GM21529 (cell line): ENCODE measurements around the gene ATP13A2.

ENCODE experiments used
- ATAC-seq: cut with Tn5 transposase; IDR thresholded peaks from one replicate; pipeline ENCODE4 v1.9.1; 2021; ENCODE audit not compliant: unreplicated experiment

Gene ATP13A2

DNA sequence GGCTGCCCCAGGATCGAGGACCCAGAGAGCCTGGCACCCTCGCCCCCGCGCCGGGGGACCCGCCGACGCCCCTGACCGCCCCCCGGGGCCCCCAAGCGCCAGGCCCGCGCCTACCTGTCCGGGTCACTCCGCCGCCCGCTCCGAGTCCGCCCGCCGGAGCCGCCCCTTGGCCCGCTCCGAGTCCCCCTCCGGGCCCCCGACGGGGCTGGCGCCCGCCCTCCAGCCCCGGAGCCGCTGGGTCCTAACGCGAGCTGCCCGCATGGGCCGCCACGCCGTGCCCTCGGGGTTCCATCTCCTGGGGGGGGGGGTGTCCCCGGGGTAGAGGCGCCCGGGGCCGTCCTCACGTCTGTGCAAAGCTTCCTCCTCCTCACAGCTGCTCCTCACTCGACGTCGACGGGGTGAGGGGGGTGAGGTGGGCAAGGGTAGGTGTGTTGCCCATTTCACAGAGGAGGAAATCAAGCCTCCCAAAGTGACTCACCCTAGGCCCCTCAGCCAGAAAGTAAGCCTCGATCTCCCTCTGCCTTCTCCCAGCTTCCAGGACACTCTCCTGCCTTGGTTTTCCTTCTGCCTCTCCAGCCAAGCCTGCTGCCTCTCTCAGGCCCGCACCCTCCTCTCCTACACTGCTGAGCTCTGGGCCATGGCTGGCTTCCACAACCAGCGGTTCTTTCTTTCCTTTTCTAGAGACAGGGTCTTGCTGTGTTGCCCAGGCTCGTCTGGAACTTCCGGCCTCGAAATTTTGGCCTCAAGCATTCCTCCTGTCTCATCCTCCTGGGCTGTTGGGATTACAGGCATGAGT is 31.1 kb downstream of the ATP13A2 start, which contains the start of gene MFAP2:
TSS of gene MFAP2 (minus strand) at position 148 of the 796 bp plus-strand sequence. CDS start 2,347 bp downstream, outside the sequence.
- no peak for ATAC-seq

DNA sequence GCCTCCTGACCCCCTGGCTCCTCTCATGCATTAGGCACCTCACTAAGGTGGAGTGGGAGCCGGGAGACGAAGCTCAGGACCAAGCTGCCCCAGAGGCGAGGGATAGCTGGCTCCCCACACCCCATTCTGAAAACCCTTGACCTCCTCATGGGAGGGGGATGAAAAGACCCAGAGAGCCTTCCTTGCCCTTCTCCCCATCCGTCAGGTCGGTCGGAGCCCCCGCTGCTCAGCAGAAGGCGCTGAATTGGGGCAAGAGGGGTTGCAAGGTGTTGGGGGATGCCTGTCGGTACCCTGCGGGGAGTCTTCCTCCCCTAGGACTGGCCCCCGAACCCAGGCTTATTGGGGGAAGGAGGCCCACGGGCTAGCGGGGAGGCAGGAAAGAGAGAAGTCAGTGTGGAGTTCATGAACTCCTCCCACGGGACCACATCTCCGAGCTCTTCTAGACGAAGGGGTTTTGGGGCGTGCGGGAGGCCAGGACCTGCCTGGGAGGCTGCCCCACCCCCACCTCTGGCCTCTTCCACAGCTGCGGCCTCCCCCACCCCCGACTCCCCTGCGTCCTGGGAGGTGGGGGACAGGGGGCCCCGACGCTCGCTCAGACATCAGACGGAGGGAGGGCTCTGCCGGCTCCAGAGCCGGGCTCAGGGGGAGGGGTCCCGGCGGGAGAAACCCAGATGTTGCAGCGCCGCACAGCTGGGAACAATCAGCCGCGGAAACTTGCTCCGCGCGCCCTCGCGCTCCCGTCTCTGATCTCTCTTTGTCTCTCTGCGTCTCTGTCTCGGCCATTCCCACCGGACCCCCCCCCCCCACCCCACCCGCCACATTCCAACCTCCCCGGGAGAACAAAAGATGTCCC is 32.0 kb downstream of the ATP13A2 start:
- no peak for ATAC-seq

DNA sequence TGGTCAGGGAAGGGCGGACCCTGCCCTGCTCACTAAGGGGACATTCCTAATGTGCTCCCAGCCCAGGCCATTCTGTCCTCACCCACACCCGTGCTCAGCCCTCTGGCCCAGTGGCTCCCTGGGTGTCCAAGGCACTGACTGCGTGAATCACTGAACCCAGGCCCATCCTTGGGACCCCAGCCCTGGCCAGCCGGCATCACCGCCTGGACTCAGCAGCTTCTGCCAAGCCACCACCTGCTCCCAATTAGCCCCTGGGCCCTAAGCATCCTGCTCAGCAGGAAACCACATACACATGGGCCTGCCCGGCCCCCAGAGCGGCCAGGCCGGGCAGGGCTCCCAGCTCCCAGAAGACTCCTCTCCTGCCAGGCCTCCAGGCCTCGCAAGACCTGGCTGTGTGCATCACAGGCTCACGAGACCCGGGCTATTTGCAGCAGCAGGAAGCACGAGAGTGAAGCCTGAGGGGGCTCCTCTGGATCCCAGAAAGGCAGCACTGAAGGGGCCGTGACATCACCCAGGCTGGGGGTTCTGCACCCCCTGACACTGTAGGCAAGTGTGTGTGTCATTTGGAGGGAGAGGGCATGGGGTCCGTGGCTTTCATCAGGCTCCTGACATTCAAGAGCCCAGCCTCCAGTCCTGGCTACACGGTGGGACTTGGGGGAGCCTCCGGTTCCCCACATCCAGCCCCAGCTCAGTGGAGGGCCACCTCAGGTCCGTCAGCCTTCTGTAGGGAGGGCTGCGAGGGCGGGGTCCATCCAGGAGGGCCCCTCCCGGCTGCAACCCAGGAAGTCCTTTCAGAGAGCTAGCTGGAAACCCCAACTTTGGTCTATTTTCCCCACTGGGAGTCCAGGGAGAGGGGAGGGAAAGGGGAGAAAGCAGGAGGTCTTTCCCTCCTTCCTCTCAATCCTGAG is 32.9 kb downstream of the ATP13A2 start:
- ATAC-seq: no peak

DNA sequence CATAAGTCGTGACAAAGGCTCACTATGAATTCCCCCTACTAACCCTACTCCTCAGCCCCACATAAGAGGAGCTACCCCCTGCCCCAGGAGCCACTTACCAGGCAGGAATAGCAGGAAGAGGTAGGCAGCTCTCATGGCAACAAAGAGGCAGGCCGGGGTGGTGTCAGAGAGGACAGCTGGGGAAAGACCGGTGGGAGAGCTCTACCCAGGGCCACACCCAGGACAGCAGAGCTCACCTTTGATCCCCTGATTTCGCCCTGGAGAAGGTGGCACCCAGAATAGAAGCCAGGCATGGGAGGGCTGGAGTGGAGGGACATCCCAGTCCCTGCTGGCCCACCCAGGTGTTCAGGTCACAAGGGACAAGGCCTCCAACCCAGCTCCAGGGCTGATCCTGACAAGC is 33.6 kb downstream of the ATP13A2 start:
- ATAC-seq: no peak

DNA sequence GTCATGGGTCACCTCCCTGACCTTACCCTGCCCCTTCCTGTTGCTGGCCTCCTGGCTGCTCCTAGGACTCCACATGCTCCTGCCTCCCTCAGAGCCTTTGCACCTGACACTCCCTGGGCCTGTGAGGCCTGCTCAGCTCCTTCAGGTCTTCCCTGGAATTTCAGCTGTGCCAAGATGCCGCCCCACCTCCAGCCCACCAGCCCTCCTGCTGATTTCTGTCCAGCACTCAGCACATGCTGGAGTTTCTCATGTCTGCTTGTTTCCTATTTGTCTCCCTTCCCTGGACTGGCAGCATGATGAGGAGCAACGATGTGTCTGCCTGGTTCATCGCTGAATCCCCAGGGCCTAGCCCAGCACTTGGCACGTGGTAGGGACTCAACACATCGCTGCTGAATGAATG is 34.4 kb downstream of the ATP13A2 start:
- no peak for ATAC-seq

DNA sequence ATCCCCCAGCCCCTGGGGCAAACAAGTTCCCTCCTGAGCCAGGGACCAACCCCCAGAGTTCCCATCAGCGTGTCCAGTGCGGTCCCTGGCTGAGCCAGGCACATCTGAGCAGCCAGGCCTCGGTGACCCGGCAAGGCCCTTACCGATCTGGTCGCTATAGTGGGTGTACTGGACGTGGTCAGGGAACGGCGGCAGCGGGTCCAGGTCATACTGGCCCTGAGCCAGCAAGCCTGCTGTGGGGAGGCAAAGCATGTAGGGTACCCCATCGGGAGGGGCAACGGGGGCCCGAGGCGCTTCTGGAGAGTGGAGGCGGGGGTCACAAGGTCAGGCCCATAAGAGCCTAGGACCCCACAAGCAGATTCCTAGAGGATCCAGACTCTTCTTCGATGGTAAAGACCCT is 34.8 kb downstream of the ATP13A2 start:
- no peak for ATAC-seq

DNA sequence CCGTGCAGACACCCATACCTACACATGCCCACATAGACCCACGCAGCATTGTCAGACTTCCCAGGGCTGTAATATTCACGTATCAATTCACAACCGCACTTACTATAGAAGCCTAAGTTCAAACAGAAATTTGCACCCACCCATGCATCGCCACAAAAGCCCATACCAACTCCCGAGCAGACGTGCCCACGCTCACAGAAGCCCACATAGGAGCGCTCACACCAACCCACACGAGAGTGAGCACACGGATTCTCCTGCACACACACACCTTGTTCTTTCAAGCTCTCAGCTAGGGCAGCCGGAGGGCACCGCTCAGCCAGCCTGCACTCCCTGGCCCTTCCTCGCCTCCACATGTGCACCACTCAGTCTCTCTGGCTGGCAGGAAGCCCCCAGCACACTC is 35.9 kb downstream of the ATP13A2 start:
- no peak for ATAC-seq

DNA sequence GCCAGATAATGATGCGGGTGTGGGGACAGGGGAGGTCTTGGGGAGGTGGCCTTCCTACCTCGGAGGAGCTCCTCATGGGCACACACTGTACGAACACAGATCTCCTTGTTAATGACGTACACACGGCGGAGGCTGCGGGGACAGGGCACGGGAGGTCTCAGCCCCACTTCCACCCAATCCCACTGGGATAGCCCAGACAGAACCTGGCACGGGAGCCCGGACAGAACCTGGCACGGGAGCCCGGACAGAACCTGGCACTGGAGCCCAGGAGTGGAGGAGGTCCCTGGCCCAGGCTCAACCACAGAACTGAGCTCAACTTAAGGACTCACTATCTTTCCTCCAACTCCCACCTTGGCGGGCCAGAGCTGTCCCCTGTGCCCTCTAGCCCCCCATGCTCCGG is 36.5 kb downstream of the ATP13A2 start:
- ATAC-seq: no peak

DNA sequence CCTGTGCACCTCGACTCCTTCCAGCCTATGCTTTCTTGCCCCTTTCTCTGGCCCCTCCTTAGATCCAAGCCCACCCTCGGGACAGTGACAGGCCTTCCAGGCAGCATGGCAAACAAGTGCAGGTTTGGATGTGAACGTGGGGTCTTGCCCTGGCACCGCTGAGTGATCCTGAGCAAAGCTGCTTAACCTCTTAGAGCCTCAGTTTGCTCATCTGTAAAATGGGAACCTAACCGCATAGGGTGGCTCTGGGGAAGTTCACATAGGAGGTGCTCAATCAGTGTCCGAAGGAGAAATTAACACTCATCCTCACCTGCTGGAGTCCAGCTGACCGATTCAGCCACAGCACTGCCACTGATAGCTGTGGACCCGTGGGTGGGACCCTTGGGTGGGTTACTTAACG is 38.5 kb downstream of the ATP13A2 start:
- ATAC-seq: no peak

DNA sequence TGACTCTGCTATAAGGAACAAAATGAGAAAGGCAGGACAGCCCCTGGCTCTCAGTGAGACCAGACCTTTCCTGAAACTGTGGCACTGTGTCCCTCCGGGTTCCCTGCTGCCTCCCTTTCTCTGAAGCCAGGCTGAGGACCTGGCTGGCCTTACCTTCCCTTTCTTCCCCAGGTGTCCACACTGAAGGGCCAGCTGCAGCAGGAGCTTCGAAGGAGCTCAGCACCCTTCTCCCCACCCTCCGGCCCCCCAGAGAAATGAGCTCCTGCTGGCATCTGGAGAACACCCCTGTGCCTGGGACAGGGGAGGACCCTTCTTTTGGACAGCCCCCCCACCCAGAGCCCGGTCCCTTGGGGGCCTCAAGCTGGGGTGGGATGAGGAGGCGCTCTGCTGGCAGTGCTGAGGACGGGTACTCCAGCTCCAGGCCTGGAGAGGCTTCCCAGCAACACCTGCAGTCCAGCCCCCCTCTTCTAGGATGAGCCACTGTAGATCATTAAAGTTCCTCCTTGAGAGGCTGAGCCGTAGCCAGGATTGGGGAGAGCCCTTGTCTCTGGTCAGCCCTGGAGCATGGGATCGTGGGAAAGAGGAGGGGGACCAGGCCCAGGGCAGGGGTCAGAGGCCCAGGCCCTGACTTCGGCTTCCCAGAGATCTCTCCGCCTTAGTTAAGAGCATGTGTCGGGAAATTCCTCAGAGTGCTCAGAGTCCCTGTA is 39.4 kb downstream of the ATP13A2 start:
- no peak for ATAC-seq

DNA sequence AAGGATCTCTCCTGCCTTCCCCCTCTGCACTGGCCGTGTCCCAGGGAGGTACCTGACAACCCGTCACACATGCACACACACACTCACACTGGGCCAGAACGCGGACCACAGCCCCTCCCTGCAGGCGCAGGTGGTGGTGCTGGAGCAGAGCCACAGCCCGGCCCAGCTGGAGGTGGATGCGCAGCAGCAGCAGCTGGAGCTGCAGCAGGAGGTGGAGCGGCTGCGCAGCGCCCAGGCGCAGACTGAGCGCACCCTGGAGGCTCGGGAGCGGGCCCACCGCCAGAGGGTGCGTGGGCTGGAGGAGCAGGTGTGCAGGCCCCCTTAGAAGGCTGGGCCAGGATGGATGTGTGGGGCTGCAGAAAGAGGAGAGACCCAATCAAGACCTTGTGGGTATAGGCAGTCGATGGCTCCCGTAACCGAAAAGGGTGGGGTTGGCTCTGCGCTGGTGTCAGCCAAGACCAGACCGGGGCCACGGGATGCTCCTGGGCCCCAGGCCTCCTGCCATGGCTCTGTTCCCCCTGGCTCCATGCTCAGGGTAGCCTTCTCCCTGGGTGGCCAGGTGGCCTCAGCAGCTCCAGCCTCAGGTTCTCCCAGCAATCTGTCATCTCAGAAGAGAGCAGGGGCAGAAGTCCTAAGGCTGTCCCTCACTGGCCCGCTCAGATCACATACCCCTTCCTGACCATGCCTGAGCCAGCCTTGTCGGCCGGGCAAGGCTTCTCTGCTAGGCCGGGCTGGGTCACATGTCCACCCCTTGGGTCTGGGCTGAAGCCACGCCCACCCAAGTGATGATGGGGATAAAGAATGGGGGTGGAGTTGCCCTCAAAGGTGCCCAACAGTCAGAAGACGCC is 40.2 kb downstream of the ATP13A2 start:
- ATAC-seq: no peak

DNA sequence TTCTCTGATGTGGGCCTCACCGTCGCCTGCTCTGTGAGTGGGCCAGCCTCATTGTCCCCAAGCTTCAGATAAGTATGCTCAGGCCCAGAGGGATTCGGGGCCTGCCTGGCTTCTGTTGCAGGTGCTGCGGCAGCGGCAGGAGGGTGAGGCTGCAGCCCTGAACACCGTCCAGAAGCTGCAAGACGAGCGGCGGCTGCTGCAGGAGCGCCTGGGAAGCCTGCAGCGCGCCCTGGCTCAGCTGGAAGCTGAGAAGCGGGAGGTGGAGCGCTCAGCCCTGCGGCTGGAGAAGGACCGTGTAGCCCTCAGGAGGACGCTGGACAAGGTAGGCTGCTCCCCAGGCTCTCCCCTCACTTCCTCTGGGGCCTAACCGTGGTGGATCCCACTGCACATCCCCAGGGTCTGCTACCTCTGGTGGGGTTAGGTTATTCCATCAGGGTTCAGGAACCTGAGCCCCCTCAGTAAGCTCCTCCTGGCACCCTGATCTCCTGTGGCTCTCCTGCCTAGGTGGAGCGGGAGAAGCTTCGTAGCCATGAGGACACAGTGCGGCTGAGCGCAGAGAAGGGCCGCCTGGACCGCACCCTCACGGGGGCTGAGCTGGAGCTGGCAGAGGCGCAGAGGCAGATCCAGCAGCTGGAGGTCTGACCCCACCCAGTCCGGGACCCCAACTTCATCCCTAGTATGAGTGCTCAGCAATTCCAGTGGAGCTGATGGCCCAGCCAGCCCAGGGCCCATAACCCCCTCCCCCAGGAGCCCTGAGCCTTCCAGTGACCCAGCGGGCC is 41.4 kb downstream of the ATP13A2 start:
- ATAC-seq: no peak

DNA sequence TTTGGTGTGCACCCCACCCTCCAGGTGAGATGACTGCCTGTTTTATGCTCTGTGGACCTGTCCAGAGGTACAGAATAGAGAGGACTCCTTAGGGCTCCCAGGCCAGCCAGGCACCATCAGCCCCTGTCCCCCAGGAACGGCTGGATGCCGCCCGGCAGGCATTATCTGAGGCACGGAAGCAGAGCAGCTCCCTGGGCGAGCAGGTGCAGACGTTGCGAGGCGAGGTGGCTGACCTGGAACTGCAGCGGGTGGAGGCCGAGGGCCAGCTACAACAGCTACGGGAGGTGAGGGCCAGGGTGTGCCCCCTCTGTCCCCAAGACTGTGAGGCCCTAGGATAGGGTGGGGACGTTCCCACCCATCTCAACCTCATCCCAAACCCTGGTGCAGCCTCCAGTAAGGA is 42.1 kb downstream of the ATP13A2 start:
- no peak for ATAC-seq

DNA sequence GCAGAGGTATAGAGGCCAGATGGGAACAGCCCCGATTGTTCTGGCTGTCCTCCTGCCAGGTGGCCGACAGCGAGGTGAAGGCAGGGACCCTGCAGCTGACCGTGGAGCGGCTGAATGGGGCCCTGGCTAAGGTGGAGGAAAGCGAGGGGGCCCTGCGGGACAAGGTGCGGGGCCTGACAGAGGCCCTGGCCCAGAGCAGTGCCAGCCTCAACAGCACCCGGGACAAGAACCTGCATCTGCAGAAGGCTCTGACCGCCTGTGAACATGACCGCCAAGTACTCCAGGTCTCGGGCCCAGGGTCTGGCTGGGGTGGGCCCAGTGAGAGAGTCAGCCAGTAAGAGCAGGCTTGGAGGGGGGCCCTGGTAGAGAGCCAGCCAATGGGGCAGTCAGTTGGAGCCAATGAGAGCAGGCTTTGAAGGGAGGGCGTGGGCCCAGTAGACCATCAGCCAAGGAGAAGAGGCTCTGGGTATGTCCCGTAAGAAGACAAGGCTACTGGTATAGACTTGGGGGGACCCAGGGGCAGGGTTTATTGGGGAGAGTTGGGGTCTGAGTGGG is 42.6 kb downstream of the ATP13A2 start:
- no peak for ATAC-seq

DNA sequence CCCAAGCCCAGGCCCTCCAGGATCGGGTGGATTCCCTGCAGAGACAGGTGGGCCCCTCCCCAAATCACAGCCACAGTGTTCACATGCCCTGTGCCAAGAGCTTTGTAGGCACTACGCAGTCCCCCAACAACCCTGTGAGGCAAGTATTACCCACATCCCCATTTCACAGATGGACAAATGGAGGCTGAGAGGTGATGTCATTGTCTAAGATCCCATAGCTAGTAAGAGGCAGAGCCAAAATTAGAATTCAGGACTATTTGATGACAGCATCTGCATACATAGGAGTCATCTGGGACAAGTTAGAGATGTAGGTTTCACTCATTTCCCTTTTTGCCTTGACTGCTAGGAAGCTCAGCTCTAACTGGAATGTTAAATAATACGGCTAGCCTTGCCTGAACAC is 43.4 kb downstream of the ATP13A2 start:
- no peak for ATAC-seq

DNA sequence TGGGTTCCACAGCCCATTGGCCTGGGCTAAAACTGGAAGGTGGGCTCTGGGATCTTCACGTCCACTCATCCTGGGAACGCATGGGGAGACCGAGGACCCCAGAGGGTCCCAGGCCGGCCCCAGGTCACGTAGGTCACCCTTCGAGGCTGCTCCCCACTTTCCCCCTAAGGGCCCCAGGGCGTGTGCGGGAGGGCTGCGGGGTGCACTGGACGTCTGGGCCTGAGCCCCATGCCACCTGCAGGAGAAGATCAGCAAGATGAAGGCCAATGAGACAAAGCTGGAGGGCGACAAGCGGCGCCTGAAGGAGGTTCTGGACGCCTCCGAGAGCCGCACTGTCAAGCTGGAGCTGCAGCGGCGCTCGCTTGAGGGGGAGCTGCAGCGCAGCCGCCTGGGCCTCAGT is 43.8 kb downstream of the ATP13A2 start:
- ATAC-seq: no peak

DNA sequence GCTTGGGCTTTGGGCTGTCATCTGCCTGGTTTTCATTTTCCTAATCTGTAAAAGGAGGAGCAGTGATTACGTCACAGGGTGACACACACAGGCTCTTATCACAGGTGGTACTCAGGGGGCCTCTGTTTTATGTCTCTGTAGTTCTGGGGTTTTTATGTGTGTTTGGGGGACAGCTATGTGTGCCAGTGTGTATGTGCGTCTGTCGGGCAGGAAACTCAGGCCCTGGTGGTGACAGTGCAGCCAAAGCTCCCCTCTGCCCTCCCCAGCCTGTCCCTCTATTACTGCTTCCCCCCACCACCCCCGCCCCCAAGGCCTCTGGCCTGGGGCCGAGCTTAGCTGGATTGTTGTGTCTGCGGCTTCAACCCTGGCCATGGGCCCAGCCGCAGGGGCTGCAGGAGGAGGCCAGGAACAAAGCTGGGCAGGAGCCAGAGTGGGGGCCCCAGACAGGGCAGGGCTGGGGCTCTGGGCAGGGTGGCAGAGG is 44.6 kb downstream of the ATP13A2 start:
- ATAC-seq: no peak

DNA sequence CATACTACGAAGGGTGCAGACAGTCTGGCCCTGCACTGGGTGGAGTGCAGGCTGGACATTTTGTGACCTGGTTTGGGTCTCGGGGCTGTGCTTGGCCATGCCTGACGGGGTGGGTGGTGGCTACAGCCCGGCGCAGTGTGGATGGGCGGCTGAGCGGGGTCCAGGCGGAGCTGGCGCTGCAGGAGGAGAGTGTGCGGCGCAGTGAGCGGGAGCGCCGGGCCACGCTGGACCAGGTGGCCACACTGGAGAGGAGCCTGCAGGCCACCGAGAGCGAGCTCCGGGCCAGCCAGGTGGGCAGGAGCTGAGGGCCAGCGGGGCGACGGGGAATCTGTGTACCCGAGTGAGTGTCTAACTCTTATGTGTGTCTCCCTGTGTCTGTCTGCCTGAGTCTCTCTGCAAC is 45.4 kb downstream of the ATP13A2 start:
- ATAC-seq: no peak
